NCI-H2227 treated with DMSO at 0.1 percent for 48 hours (cell line): ENCODE results near the gene SMIM13.

ENCODE experiments used
- DNase-seq: peaks from one replicate; lab custom pipeline; 2025; lab: John Stamatoyannopoulos, UW

The SMIM13 gene

DNA sequence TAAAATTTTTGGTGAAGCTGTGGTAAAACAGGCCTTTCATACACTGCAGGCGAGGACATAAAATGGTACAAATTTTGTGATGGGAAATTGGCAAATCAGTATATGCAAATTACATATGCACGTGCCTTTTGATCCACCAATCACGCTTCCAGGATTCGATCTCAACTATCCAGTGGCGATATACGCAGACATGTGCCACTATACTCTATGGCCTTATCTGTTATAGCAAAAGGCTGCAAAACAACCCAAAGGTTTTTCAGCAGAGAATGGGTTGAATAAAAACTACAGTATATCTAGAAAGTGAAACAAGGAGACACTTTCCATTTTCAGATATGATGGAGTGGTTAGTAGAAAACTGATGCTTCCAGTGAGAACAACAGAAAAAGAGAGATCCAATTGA is 59.8 kb downstream of the SMIM13 start:
- DNase-seq: no peak

DNA sequence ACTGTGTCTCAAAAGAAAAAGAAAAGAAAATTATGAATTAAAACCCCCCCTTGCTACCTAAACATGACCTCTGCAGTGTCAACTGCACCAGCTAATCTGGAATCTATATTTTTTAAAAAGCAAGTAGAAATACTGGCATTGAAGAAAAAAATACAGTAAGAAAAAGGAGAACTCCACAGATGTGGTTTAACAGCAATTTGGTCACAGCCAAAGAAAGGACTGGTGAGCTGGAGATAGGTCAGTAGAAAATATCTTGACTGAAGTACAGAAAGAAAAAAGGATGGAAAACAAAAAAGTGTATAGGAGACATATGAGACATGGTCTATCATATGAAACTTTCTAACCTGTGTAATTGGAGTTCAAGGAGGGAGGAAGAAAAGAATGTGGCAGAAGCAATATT is 62.0 kb downstream of the SMIM13 start:
- DNase-seq: no peak

- no peak for DNase-seq
Measured at GRCh38 chr6:11160199-11160598, 66.6 kb downstream of the SMIM13 start.

DNA sequence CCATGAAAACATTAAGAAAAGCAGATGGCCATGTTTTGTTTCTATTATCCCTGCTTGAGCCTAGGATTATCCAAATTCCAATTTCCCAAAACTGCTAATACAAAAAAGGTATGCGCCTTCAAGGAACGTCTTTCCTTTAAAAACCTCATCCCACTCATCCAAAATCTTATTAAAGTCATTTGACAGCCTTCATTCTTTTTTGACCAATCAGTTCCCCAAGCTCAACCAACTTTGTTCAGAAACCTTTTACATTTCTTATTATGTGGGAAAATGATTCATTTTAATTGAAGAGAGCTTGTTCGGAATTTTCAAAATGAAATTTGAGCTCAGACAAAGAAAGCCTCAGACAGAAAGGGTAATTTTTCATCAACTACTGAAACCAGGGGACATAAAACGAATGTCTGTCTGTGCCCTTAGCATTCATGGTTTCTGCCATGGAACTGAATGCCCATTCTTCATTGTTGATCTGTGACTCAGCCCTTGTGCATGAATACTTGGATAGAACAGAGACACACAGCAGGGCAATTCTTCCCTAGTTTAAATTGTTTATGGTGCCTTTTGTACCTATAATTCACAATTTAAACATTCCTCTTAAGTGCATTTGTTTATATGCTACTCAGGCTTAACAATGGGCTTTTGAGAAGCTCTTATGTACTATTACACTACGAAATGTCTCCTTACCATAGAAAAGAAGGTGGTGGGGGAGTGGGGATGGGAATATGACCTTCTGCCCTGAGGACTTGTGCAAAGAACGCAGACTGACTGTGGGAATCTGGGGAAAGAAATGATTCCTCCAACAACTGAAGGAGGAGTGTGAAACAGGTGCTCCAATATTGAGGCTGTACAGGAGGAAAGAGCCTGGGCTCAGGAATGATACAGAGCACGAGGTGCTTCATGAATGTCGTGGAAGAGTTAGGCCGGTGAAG is 67.7 kb downstream of the SMIM13 start:
- DNase-seq: no peak

DNA sequence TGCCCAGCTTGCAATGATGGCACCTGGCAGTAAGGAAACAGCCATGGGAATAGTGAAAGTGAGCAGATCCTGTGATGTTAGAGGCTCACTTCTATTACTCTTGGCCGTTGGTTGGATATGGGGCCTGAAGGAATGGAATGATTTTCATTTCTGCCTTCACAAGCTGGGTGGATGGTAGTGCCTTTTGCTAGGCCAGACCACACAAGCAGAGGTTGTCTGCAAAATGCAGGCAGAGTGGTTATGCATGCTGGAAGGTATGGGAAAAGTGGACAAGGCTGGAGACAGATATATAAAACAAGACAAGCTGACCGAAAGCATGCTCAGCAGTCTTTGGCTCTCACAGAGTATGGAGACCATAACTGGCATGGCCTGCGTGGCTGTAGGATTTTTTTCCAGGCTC is 68.6 kb downstream of the SMIM13 start:
- DNase-seq: no peak

GRCh38 chr6:11163932-11164331 is 70.3 kb downstream of the SMIM13 start:
- no peak for DNase-seq

DNA sequence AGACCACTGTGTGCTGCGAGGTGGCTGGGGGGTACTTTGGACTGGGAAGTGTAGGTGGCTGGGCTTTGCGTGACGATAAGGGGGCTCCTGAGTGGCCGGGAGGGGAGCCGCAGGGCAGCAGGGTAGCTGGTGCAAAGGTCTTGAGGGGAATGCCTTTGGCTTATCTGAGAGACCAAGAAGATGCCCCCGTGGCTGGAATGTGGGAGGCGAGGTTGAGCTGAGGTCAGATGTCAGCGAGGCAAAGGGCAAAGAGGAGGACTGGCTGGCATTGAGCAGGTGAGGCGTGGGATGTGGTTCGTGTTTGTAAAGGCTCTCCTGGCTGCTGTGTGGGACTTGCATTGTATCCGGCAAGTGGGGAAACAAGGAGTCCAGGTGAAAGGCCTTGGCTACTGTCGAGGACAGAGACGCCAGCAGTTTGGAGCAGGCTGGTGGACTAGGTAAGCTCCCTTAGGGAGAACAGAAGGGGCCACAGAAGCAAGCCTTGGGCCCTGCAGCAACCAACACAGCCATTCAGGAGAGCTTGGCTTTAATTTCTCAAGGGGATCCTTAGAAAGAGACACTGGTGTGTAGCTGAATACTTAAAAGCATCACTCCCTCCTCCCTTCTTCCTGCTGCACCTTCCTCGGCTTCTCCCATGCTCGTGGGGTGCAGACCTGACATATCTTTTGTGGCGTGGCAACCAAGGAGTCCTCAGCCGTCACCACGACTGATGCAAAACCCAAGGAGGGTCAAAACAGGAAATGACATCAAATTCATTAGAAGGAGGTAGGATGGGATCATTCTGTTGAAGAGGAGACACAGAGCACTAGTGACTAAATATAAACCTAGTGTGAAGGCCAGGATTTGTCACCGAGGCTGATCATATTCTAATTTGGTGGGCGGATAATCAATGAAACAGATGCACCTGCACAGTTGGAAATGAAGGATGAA is 71.3 kb downstream of the SMIM13 start:
- DNase-seq: no peak

DNA sequence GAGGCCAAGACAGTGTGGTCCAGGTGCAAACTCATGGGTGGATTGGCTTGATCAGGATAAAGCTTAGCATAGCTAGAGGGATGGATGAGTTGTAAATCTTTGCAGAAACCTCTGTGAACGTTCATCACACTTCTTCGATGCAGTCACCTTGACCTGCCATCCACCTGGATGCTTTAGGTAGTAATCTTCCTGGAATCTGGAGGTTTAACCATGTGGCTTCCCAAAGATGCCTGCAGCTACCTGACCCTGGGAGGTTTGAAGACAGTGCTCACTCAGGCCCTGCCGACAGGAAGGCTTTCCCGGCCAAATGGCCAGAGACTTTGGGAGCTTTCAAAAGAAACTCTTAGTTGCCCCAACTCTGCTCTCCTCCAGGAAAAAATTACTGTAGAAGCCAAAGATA is 73.3 kb downstream of the SMIM13 start:
- DNase-seq: no peak

- DNase-seq: peak; percentile 70
Measured at GRCh38 chr6:11168091-11168635, 74.5 kb downstream of the SMIM13 start.

DNA sequence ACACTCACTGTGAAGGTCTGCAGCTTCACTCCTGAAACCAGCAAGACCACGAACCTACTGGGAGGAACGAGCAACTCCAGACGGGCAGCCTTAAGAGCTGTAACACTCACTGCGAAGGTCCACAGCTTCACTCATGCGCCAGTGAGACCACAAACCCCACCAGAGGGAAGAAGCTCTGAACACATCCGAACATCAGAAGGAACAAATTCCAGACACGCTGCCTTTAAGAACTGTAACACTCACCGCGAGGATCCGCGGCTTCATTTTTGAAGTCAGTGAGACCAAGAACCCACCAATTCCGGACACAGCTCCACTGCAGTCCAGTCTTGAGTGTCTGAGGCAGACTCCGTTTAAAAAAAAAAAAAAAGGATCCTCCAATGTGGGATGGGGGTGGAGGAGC is 78.3 kb downstream of the SMIM13 start:
- no peak for DNase-seq

- peak; percentile 98 for DNase-seq
Measured at GRCh38 chr6:11172501-11173327, 79.1 kb downstream of the SMIM13 start.

DNA sequence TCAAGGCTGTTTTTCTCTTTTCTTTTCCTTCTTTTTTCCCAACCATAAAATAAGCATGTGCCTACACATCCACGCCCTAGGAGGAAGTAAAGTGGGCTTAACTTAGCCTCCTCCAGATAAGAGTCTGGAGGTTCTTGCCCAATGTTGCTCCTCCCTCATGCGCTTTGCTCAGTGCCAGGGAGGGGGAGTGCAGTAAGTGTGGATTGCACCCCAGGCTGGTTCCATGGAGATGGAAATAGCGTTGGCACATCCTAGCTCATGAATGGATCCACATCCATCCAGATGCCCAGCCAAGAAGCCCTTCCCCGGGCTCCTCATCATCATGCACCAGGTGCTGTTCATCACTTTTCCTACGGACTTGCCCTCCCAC is 80.6 kb downstream of the SMIM13 start:
- no peak for DNase-seq

GRCh38 chr6:11177271-11177670 is 83.6 kb downstream of the SMIM13 start:
- no peak for DNase-seq

DNA sequence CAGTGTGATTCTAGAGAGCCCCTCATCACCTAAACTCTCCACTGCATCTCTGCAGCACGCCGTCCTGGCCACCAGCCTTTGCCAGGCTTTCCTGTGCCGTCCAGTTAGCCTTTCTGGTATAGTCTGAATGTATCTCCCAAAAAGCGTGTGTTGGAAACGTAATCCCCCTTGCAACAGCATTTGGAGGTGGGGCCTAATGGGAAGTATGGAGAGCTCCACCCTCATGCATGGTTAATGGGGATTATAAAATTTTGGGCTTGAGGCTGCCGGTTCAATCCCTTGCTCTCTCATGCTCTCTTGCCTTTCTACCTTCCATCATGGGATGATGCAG is 85.4 kb downstream of the SMIM13 start:
- DNase-seq: no peak

GRCh38 chr6:11179419-11180202 is 86.0 kb downstream of the SMIM13 start:
- DNase-seq: no peak

- no peak for DNase-seq
Measured at GRCh38 chr6:11181478-11182136, 88.0 kb downstream of the SMIM13 start.

DNA sequence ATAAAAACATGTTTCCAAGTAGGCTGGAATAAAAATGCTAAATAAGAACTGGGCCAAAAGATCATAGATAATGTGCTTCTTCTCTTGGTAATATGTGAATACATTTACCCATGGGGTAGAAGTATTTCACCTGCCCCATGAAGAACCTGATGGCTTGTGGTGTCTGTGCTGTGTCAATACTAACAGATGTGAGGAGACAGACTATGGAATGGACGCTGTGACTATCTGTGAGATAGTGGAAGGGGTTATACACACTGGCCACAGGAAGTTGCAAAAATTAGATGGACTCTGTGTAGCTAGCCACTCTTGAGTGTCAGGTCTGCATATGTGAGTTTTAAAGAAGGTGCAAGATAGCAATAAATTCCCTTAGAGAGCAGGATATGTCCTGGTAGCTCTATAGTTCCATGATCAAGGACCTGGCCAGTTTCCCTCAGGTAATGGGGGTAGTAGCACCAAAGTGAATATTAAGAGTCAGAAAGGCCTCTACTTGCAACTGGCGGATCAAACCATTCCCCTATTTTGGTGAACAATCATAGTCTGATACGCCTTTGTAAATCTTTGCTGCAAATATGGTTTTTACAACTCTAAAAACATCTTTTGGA is 90.2 kb downstream of the SMIM13 start:
- DNase-seq: no peak

- DNase-seq: no peak
Measured at GRCh38 chr6:11185204-11185842, 91.7 kb downstream of the SMIM13 start.

- no peak for DNase-seq
Measured at GRCh38 chr6:11187301-11187700, 93.7 kb downstream of the SMIM13 start.
